Measurements from ENCODE around the gene SIN3B. TPM values are rescaled to one million over a fixed set of nuclear protein-coding genes. Genes with fewer than 3 reads are reported as not detected.

The SIN3B gene
- total RNA-seq, 3 donors from 2014 or later (not counting 1 experiment from before 2014, with no cell fraction given), result 58.4 to 70.1 (median 60.2) TPM

DNA sequence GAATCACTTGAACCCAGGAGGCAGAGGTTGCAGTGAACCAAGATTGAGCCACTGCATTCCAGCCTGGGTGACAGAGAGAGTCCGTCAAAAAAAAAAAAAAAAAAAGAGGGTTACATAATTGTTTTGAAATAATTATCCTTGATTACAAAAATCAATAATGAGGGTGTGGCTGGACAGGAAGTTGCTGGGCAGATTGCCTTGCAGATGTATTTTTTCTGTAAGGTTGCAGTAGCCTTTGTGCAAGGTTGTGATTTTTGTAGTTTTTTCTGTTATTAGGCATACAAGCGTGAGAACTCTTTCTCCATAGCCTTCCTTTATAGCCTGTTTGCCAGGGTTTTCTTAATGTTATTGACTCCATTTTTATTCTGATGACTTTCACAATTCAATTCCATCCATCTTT, 40.7 kb upstream of the SIN3B start:
- Histone ChIP-seq H3K36me3 (ENCODE audit: control insufficient read depth, insufficient read depth, low read length) (no peaks in the 10 kb centered on the region), H3K27me3 (ENCODE audit: control insufficient read depth, insufficient read depth, low read length) (no peaks in the 10 kb centered on the region), H3K4me1 (ENCODE audit: control insufficient read depth, insufficient read depth, low read length) (no peaks in the 10 kb centered on the region), H3K4me3 (ENCODE audit: low read length) (no peak overlapping the region), H3K27ac (ENCODE audit: low read length) (no peak overlapping the region), H3K9me3 (ENCODE audit: control insufficient read depth, insufficient read depth, low read length) (peaks cover 6% of the 10 kb centered on the region)
- peaks cover 0 to 2% of the 10 kb centered on the region in 2 donors for H3K27me3 Mint-ChIP-seq (ENCODE audit: low read depth in 2 of 2)
- H3K36me3 Mint-ChIP-seq, result no peaks in the 10 kb centered on the region
- H3K9me3 Mint-ChIP-seq, result peaks cover 4 to 8% of the 10 kb centered on the region in 2 donors
- ATAC-seq (no peak), DNase-seq (no peak)
- intact Hi-C loops (cut with micrococcal nuclease), result no loop called here
- no peak overlapping the region for H3K27ac Mint-ChIP-seq
- no peaks in the 10 kb centered on the region for H3K4me1 Mint-ChIP-seq
- TF ChIP-seq, protein P1, sequence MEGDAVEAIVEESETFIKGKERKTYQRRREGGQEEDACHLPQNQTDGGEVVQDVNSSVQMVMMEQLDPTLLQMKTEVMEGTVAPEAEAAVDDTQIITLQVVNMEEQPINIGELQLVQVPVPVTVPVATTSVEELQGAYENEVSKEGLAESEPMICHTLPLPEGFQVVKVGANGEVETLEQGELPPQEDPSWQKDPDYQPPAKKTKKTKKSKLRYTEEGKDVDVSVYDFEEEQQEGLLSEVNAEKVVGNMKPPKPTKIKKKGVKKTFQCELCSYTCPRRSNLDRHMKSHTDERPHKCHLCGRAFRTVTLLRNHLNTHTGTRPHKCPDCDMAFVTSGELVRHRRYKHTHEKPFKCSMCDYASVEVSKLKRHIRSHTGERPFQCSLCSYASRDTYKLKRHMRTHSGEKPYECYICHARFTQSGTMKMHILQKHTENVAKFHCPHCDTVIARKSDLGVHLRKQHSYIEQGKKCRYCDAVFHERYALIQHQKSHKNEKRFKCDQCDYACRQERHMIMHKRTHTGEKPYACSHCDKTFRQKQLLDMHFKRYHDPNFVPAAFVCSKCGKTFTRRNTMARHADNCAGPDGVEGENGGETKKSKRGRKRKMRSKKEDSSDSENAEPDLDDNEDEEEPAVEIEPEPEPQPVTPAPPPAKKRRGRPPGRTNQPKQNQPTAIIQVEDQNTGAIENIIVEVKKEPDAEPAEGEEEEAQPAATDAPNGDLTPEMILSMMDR (IDR thresholded peaks at IDR 0.05), result no peak
- 50% methylated on average over 1 of the region's 2 CpGs for WGBS (ENCODE audit: insufficient coverage)
- no peak overlapping the region for H3K4me3 Mint-ChIP-seq

DNA sequence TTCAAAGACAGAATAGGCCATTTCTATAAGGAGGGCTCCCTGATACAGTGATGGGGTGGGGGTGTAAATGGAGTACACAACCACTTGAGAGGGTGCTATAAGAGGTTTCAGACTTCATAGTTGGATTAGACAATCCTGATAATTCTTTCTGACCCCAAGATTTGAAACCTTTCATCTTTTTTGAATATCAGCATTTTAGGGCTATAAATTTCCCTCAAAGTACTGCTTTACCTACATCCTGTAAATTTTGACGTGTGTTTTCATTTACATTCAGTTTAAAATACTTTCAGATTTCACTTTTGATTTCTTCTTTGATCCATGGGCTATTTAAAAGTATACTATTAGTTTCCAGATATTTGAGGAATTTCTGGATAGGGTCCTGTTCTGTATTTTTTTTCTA, 40.0 kb upstream of the SIN3B start:
- intact Hi-C loops (cut with micrococcal nuclease), result no loop called here
- Histone ChIP-seq H3K4me1 (ENCODE audit: control insufficient read depth, insufficient read depth, low read length) (no peaks in the 10 kb centered on the region), H3K27me3 (ENCODE audit: control insufficient read depth, insufficient read depth, low read length) (no peaks in the 10 kb centered on the region), H3K9me3 (ENCODE audit: control insufficient read depth, insufficient read depth, low read length) (peaks cover 6% of the 10 kb centered on the region), H3K36me3 (ENCODE audit: control insufficient read depth, insufficient read depth, low read length) (no peaks in the 10 kb centered on the region), H3K4me3 (ENCODE audit: low read length) (no peak overlapping the region), H3K27ac (ENCODE audit: low read length) (no peak overlapping the region)
- ATAC-seq (no peak), DNase-seq (no peak)
- Mint-ChIP-seq H3K27ac (no peak overlapping the region), H3K27me3 (ENCODE audit: low read depth in 2 of 2) (peaks cover 0 to 2% of the 10 kb centered on the region in 2 donors), H3K4me1 (no peaks in the 10 kb centered on the region), H3K9me3 (peaks cover 4 to 8% of the 10 kb centered on the region in 2 donors), H3K4me3 (no peak overlapping the region), H3K36me3 (no peaks in the 10 kb centered on the region)
- 100% methylated on average over 1 of the region's 1 CpG for WGBS (ENCODE audit: insufficient coverage)
- TF ChIP-seq, protein P1 (IDR thresholded peaks at IDR 0.05), result no peak

DNA sequence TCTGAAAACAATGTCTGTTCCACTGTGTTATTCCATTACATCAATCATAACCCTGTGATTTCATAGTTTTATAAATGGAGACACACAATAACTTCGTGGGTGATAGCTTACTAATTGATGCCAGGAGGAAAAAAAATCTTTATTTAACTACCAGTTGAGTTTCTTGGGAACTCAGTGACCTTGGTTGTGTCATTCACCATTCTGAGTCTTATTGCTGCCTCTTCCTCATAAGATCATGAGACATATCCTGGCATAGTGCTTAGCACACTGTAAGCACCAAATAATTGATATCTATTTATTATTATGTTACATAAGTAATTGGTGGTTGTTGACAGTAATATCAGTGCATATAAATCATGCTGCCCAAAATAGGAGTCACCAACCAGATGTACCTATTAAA, 39.1 kb upstream of the SIN3B start:
- DNase-seq (no peak), ATAC-seq (no peak)
- H3K27me3 Mint-ChIP-seq (ENCODE audit: low read depth in 2 of 2), result no peaks in the 10 kb centered on the region
- TF ChIP-seq, protein P1 (IDR thresholded peaks at IDR 0.05), result no peak
- H3K4me1 Mint-ChIP-seq, result no peaks in the 10 kb centered on the region
- no peak overlapping the region for H3K4me3 Mint-ChIP-seq
- H3K27me3 ChIP-seq (ENCODE audit: control insufficient read depth, insufficient read depth, low read length), result no peaks in the 10 kb centered on the region
- no peak overlapping the region for H3K27ac Mint-ChIP-seq
- H3K36me3 Mint-ChIP-seq, result no peaks in the 10 kb centered on the region
- WGBS (ENCODE audit: insufficient coverage), result no CpG with 5 or more reads among the region's 1 CpG
- H3K4me1 ChIP-seq (ENCODE audit: control insufficient read depth, insufficient read depth, low read length), result no peaks in the 10 kb centered on the region
- H3K36me3 ChIP-seq (ENCODE audit: control insufficient read depth, insufficient read depth, low read length), result no peaks in the 10 kb centered on the region
- H3K9me3 ChIP-seq (ENCODE audit: control insufficient read depth, insufficient read depth, low read length), result peaks cover 6% of the 10 kb centered on the region
- peaks cover 4 to 8% of the 10 kb centered on the region in 2 donors for H3K9me3 Mint-ChIP-seq
- no peak overlapping the region for H3K4me3 ChIP-seq (ENCODE audit: low read length)
- intact Hi-C loops (cut with micrococcal nuclease), result no loop called here
- no peak overlapping the region for H3K27ac ChIP-seq (ENCODE audit: low read length)

DNA sequence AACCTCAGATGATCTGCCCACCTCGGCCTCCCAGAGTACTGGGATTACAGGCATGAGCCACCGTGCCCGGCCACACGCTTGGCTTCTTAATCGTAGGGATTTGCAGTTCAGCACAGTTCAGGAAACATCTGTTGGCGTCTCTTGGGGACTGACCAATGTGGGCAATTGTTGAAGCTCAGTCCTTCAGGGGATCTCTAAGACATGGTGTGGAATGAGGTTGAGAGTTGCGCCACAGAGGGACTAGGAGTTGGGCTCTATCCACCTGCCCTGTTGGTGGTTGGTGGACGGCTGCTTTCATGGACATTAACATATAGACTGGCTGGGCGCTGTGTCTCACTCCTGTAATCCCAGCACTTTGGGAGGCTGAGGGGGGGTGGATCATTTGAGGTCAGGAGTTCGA, 37.3 kb upstream of the SIN3B start:
- H3K4me3 Mint-ChIP-seq, result no peak overlapping the region
- no peak for ATAC-seq
- H3K27me3 Mint-ChIP-seq (ENCODE audit: low read depth in 2 of 2), result no peaks in the 10 kb centered on the region

More for the DNA sequence above, 37.3 kb upstream of the SIN3B start:
- Histone ChIP-seq H3K4me1 (ENCODE audit: control insufficient read depth, insufficient read depth, low read length) (no peaks in the 10 kb centered on the region), H3K27me3 (ENCODE audit: control insufficient read depth, insufficient read depth, low read length) (no peaks in the 10 kb centered on the region), H3K27ac (ENCODE audit: low read length) (no peak overlapping the region), H3K9me3 (ENCODE audit: control insufficient read depth, insufficient read depth, low read length) (peaks cover 12% of the 10 kb centered on the region), H3K36me3 (ENCODE audit: control insufficient read depth, insufficient read depth, low read length) (no peaks in the 10 kb centered on the region), H3K4me3 (ENCODE audit: low read length) (no peak overlapping the region)
- Mint-ChIP-seq H3K36me3 (no peaks in the 10 kb centered on the region), H3K27ac (no peak overlapping the region), H3K4me1 (no peaks in the 10 kb centered on the region), H3K9me3 (peaks cover 4 to 8% of the 10 kb centered on the region in 2 donors)
- DNase-seq, result no peak
- WGBS (ENCODE audit: insufficient coverage), result 67% methylated on average over 10 of the region's 10 CpGs
- TF ChIP-seq, protein P1 (IDR thresholded peaks at IDR 0.05), result no peak
- intact Hi-C loops (cut with micrococcal nuclease), result no loop called here
